ENCODE measurements around the gene SRCIN1. TPM values are rescaled to one million over a fixed set of nuclear protein-coding genes. Genes with fewer than 3 reads are reported as not detected.

Gene SRCIN1
- total and polyA plus RNA-seq, 7 donors = 0.04 to 0.39 (median 0.16) TPM; not detected in 1

DNA sequence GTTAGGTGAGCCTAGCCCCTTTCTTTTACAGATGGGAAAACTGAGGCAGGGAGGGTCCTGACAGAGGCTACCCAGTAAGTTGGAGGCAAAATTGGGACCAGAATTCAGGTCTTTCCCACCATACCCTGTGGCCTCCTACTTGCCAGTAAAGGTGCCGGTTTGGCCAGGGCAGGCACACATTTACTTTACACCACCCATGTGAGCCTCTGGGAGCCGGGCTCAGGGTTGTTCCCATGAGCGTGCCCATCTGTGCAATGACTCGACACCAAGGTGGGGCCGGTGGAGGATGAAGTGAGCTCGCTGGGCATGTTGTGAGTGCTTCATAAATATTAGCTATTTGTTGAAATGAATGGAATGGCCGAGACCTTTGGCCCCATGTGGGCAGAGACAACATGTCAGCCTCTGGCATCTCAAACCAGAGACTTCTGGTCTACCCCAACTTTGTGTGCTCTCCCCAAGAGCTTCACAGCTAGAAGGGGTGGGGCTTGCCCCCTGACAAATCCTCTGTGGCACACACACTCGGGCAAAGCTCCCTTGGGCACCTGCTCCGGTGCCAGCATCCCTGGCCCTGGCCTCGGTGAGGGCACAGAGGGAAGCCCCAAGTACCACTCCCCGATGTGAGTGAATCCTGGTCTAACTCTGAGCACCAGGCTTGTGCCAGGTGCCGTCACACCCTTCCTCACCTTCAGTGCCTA, 60.1 kb downstream of the SRCIN1 start:
- H3K4me1 ChIP-seq = no peaks in the 10 kb centered on the region
- no peaks in the 10 kb centered on the region for H3K36me3 ChIP-seq (ENCODE audit: insufficient read depth in 1 of 2, low read depth in 1 of 2)
- no peak overlapping the region for H3K4me3 ChIP-seq
- peaks cover 0 to 12% (median 5%) of the 10 kb centered on the region in 3 donors for H3K27me3 ChIP-seq (ENCODE audit: insufficient read depth in 3 of 3, low read length in 2 of 3)
- H3K9me3 ChIP-seq = no peaks in the 10 kb centered on the region
- 79 to 83% (median 83%) methylated on average over 12 of the region's 12 CpGs for WGBS, 3 donors
- TF ChIP-seq, protein P1, sequence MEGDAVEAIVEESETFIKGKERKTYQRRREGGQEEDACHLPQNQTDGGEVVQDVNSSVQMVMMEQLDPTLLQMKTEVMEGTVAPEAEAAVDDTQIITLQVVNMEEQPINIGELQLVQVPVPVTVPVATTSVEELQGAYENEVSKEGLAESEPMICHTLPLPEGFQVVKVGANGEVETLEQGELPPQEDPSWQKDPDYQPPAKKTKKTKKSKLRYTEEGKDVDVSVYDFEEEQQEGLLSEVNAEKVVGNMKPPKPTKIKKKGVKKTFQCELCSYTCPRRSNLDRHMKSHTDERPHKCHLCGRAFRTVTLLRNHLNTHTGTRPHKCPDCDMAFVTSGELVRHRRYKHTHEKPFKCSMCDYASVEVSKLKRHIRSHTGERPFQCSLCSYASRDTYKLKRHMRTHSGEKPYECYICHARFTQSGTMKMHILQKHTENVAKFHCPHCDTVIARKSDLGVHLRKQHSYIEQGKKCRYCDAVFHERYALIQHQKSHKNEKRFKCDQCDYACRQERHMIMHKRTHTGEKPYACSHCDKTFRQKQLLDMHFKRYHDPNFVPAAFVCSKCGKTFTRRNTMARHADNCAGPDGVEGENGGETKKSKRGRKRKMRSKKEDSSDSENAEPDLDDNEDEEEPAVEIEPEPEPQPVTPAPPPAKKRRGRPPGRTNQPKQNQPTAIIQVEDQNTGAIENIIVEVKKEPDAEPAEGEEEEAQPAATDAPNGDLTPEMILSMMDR (IDR thresholded peaks at IDR 0.05) = no peak
- no peak for ATAC-seq
- no peak for DNase-seq
- intact Hi-C loops (cut with DNase I) = no loop called here
- H3K27ac ChIP-seq = no peak overlapping the region

DNA sequence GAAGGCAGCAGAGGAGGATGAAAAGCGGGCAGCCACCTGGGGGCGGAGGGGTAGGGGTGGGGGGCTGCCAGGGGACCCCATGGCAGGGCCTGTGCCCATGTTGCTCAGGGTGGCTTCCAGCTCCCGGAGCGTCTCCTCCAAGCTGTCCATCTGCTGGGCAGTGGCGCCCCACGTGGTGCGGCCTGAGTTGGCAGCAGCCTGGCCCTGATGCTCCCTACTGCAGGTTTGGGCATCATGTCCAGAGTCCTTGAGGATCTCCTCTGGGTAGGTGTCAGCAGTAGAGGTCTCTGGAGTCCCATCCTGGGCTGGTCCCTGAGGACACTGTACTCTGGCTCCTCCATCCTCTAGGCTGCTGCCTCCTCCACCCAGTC, 60.9 kb downstream of the SRCIN1 start:
- Histone ChIP-seq H3K27ac (no peak overlapping the region), H3K36me3 (ENCODE audit: insufficient read depth in 1 of 2, low read depth in 1 of 2) (no peaks in the 10 kb centered on the region), H3K27me3 (ENCODE audit: insufficient read depth in 3 of 3, low read length in 2 of 3) (peaks cover 0 to 12% (median 6%) of the 10 kb centered on the region in 3 donors), H3K4me1 (no peaks in the 10 kb centered on the region), H3K4me3 (no peak overlapping the region), H3K9me3 (no peaks in the 10 kb centered on the region)
- peak in 1 of 4 donors; percentile 16 for ATAC-seq
- TF ChIP-seq, protein P1 (IDR thresholded peaks at IDR 0.05) = no peak
- intact Hi-C loops (cut with DNase I) = no loop called here
- no peak for DNase-seq
- WGBS, 3 donors = 69 to 92% (median 71%) methylated on average over 5 to 7 of the region's 7 CpGs

DNA sequence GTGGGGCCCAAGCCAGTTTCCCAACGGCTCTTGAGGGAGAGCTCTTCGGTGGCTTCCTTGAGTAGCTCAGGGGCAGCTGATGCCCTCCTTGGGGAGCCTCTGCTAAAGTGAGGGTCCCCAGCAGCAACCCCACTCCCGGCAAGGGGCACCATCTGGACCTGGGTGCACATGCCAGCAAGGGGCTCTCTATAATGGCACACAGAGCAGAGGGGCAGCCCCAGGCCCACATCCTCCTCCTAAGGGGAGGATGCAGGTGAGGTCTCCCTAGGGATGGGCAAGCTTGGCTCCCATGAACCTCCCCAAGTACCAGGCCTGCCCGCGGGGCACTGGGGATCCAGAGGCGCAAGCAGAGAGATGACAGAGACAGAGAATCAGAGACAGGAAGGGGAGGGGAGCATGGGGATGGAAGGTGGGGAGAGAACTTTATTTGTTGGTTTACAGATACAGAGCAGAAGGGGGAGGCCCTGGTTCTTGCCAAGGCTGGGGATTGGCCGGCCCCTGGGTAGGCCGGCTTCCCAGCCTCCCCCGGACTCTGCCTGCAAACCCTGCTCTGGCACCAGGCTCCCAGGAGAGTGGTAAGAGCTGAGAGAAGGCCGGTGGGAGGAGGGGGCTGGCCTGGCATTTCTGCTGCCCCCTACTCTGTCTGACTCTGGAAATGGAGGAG, 61.4 kb downstream of the SRCIN1 start:
- TF ChIP-seq, protein P1 (IDR thresholded peaks at IDR 0.05) = no peak
- Histone ChIP-seq H3K27me3 (ENCODE audit: insufficient read depth in 3 of 3, low read length in 2 of 3) (peaks cover 0 to 12% (median 6%) of the 10 kb centered on the region in 3 donors), H3K9me3 (no peaks in the 10 kb centered on the region), H3K4me3 (no peak overlapping the region), H3K36me3 (ENCODE audit: insufficient read depth in 1 of 2, low read depth in 1 of 2) (no peaks in the 10 kb centered on the region), H3K4me1 (no peaks in the 10 kb centered on the region), H3K27ac (no peak overlapping the region)
- 59 to 76% (median 69%) methylated on average over 10 of the region's 10 CpGs for WGBS, 3 donors
- intact Hi-C loops (cut with DNase I) = no loop called here
- ATAC-seq = no peak
- no peak for DNase-seq

DNA sequence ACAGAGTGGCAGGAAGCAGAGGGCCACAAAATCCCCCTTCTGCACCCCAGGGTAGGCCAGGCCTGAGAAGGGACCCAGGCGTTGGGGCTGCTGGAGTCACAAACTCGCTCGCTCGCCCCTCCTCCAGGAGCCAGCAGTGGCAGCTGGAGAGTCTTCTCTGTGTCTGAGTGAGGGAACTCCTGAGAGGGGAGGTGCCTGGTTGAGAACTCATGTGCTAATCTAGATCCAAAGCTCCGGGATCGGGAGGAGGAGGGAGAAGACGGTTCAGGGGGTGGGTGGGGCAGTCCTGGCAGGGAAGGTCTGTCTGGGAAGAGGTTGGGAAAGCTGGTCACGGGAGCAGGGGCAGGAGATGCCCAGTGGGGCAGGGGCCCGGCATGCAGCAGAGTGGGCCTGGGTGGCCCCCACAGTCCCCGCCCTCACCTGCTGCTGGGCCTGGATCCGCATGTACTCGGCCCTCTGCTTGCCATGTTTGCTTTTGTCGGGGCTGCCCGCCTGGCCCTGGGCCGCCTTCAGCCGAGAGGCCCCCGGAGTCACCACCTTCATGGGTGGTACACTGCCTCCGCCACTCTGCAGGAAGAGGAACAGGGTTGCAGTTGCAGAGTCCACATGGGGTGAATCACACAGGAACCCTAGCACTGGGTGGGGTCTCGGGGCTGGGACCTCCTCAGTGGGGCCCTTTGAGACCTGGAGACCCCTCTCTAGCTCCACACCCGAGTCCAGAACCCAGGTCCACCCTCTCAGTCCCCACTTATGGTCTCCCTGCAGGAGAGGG, 62.2 kb downstream of the SRCIN1 start:
- Histone ChIP-seq H3K36me3 (ENCODE audit: insufficient read depth in 1 of 2, low read depth in 1 of 2) (no peaks in the 10 kb centered on the region), H3K4me1 (no peaks in the 10 kb centered on the region), H3K27me3 (ENCODE audit: insufficient read depth in 3 of 3, low read length in 2 of 3) (peaks cover 0 to 16% (median 5%) of the 10 kb centered on the region in 3 donors), H3K9me3 (no peaks in the 10 kb centered on the region), H3K4me3 (no peak overlapping the region), H3K27ac (no peak overlapping the region)
- intact Hi-C loops (cut with DNase I) = no loop called here
- 72 to 75% (median 73%) methylated on average over 18 to 20 of the region's 20 CpGs for whole genome bisulfite sequencing, 3 donors
- TF ChIP-seq, protein P1 (IDR thresholded peaks at IDR 0.05) = no peak
- DNase-seq (peak in 1 of 2 donors; percentile 16), ATAC-seq (no peak)

Measured in psoas muscle (tissue), 8 donors.